ENCODE measurements around the gene NLN. TPM values are rescaled to one million over a fixed set of nuclear protein-coding genes. Genes with fewer than 3 reads are reported as not detected.
A peak's percentile ranks its signal among the peaks of the same experiment; 100 is the strongest.
"Not testable (repeated sequence)": the region's sequence is repeated elsewhere in the genome, so short reads cannot be mapped to it uniquely, and the experiment has no call there.

The NLN gene
- polyA plus RNA-seq (2013) = 18.8 and 19.4 TPM in 2 replicates

- Histone ChIP-seq H2BK12ac (ENCODE audit: low read length) (peak within 1 kb of the TSS; percentile 58), H3K9ac (ENCODE audit: low read length) (peak within 1 kb of the TSS; percentile 93), H3K18ac (ENCODE audit: low read length) (peak within 1 kb of the TSS; percentile 96), H4K91ac (ENCODE audit: low read depth, low read length) (peak within 1 kb of the TSS; percentile 87), H2AFZ (ENCODE audit: insufficient read depth, low read length, poor library complexity) (peak within 1 kb of the TSS; percentile 99), H2BK5ac (ENCODE audit: low read depth, low read length, poor library complexity) (peak within 1 kb of the TSS; percentile 89), H3K27me3 (ENCODE audit: insufficient read depth, low read length) (no peaks in the 10 kb centered on the region), H3K79me2 (ENCODE audit: control insufficient read depth, insufficient read depth, low read length, poor library complexity) (peaks cover 11% of the 10 kb centered on the region), H3K4me2 (ENCODE audit: low read length) (peak within 1 kb of the TSS; percentile 95), H3K4me3 (ENCODE audit: low read depth, low read length) (peak within 1 kb of the TSS; percentile 96), H3K9me3 (ENCODE audit: insufficient read depth, low read depth, low read length) (no peaks in the 10 kb centered on the region), H3K23ac (ENCODE audit: low read length) (no peak within 1 kb of the TSS), H3K27ac (ENCODE audit: low read depth, low read length) (peak within 1 kb of the TSS; percentile 12), H2BK120ac (ENCODE audit: insufficient read depth, low read length, poor library complexity) (peak within 1 kb of the TSS; percentile 92), H4K12ac (ENCODE audit: low read depth, low read length) (peak within 1 kb of the TSS; percentile 94), H2AK5ac (ENCODE audit: low read length) (peak within 1 kb of the TSS; percentile 90), H3K79me1 (ENCODE audit: low read length) (peaks cover 11% of the 10 kb centered on the region), H3K36me3 (ENCODE audit: control insufficient read depth in 1 of 2, insufficient read depth in 2 of 2, low read length in 2 of 2) (peaks cover 0 to 3% of the 10 kb centered on the region in 2 experiments), H3K14ac (ENCODE audit: low read length) (peak within 1 kb of the TSS; percentile 96), H4K8ac (ENCODE audit: low read depth, low read length) (peak within 1 kb of the TSS; percentile 92), H3K4me1 (ENCODE audit: control insufficient read depth in 1 of 2, insufficient read depth in 2 of 2, low read length in 2 of 2) (peaks cover 0 to 2% of the 10 kb centered on the region in 2 experiments), H3K4ac (ENCODE audit: low read depth, low read length) (peak within 1 kb of the TSS; percentile 95)
- peak; percentile 54 to 85 for DNase-seq
- no CpG with 5 or more reads among the region's 92 CpGs for whole genome bisulfite sequencing (ENCODE audit: extremely low coverage, insufficient coverage, insufficient read length)
Observed at GRCh38 chr5:65721720-65722574, at the start of gene NLN, which contains the start of gene SGTB. TSS of gene NLN (plus strand) at chr5:65722205. CDS start at chr5:65722374, 169 bp downstream. TSS of gene SGTB (minus strand) at chr5:65722109. CDS start at chr5:65720807, 1,302 bp downstream.

GRCh38 chr5:65672796-65673195 lies 49.2 kb upstream of the NLN start:
- Histone ChIP-seq H3K79me1 (ENCODE audit: low read length) (no peaks in the 10 kb centered on the region), H3K27ac (ENCODE audit: low read depth, low read length) (no peak overlapping the region), H3K18ac (ENCODE audit: low read length) (no peak overlapping the region), H3K36me3 (ENCODE audit: control insufficient read depth in 1 of 2, insufficient read depth in 2 of 2, low read length in 2 of 2) (no peaks in the 10 kb centered on the region), H3K4me1 (ENCODE audit: control insufficient read depth in 1 of 2, insufficient read depth in 2 of 2, low read length in 2 of 2) (no peaks in the 10 kb centered on the region), H3K4ac (ENCODE audit: low read depth, low read length) (no peak overlapping the region), H3K79me2 (ENCODE audit: control insufficient read depth, insufficient read depth, low read length, poor library complexity) (no peaks in the 10 kb centered on the region), H2AFZ (ENCODE audit: insufficient read depth, low read length, poor library complexity) (no peak overlapping the region), H3K9me3 (ENCODE audit: insufficient read depth, low read depth, low read length) (no peaks in the 10 kb centered on the region), H4K12ac (ENCODE audit: low read depth, low read length) (no peak overlapping the region), H2BK5ac (ENCODE audit: low read depth, low read length, poor library complexity) (no peak overlapping the region), H3K4me2 (ENCODE audit: low read length) (no peak overlapping the region), H3K4me3 (ENCODE audit: low read depth, low read length) (no peak overlapping the region), H2AK5ac (ENCODE audit: low read length) (no peak overlapping the region), H4K91ac (ENCODE audit: low read depth, low read length) (no peak overlapping the region), H3K23ac (ENCODE audit: low read length) (no peak overlapping the region), H2BK12ac (ENCODE audit: low read length) (no peak overlapping the region), H3K14ac (ENCODE audit: low read length) (no peak overlapping the region), H2BK120ac (ENCODE audit: insufficient read depth, low read length, poor library complexity) (no peak overlapping the region), H3K9ac (ENCODE audit: low read length) (no peak overlapping the region), H3K27me3 (ENCODE audit: insufficient read depth, low read length) (no peaks in the 10 kb centered on the region), H4K8ac (ENCODE audit: low read depth, low read length) (no peak overlapping the region)
- WGBS (ENCODE audit: extremely low coverage, insufficient coverage, insufficient read length) = no CpG with 5 or more reads among the region's 1 CpG
- DNase-seq = peak; percentile 24 to 78

- Histone ChIP-seq H3K27ac (ENCODE audit: low read depth, low read length) (no peak overlapping the region), H3K14ac (ENCODE audit: low read length) (no peak overlapping the region), H2BK120ac (ENCODE audit: insufficient read depth, low read length, poor library complexity) (no peak overlapping the region), H2AK5ac (ENCODE audit: low read length) (no peak overlapping the region), H2BK5ac (ENCODE audit: low read depth, low read length, poor library complexity) (no peak overlapping the region), H2AFZ (ENCODE audit: insufficient read depth, low read length, poor library complexity) (no peak overlapping the region), H3K4me3 (ENCODE audit: low read depth, low read length) (no peak overlapping the region), H3K23ac (ENCODE audit: low read length) (no peak overlapping the region), H3K18ac (ENCODE audit: low read length) (no peak overlapping the region), H3K4me2 (ENCODE audit: low read length) (no peak overlapping the region), H3K79me1 (ENCODE audit: low read length) (no peaks in the 10 kb centered on the region), H3K27me3 (ENCODE audit: insufficient read depth, low read length) (no peaks in the 10 kb centered on the region), H3K79me2 (ENCODE audit: control insufficient read depth, insufficient read depth, low read length, poor library complexity) (no peaks in the 10 kb centered on the region), H4K12ac (ENCODE audit: low read depth, low read length) (no peak overlapping the region), H3K4ac (ENCODE audit: low read depth, low read length) (no peak overlapping the region), H3K9me3 (ENCODE audit: insufficient read depth, low read depth, low read length) (no peaks in the 10 kb centered on the region), H3K36me3 (ENCODE audit: control insufficient read depth in 1 of 2, insufficient read depth in 2 of 2, low read length in 2 of 2) (no peaks in the 10 kb centered on the region), H3K9ac (ENCODE audit: low read length) (no peak overlapping the region), H2BK12ac (ENCODE audit: low read length) (no peak overlapping the region), H4K91ac (ENCODE audit: low read depth, low read length) (no peak overlapping the region), H4K8ac (ENCODE audit: low read depth, low read length) (no peak overlapping the region), H3K4me1 (ENCODE audit: control insufficient read depth in 1 of 2, insufficient read depth in 2 of 2, low read length in 2 of 2) (no peaks in the 10 kb centered on the region)
- no peak for DNase-seq
Observed at GRCh38 chr5:65674749-65675148, 47.3 kb upstream of the NLN start.

- H2AFZ ChIP-seq (ENCODE audit: insufficient read depth, low read length, poor library complexity); H3K27ac ChIP-seq (ENCODE audit: low read depth, low read length); H4K12ac ChIP-seq (ENCODE audit: low read depth, low read length); H3K27me3 ChIP-seq (ENCODE audit: insufficient read depth, low read length); H2BK120ac ChIP-seq (ENCODE audit: insufficient read depth, low read length, poor library complexity); H3K4me1 ChIP-seq (ENCODE audit: control insufficient read depth in 1 of 2, insufficient read depth in 2 of 2, low read length in 2 of 2); H3K79me2 ChIP-seq (ENCODE audit: control insufficient read depth, insufficient read depth, low read length, poor library complexity); H4K8ac ChIP-seq (ENCODE audit: low read depth, low read length); H2AK5ac ChIP-seq (ENCODE audit: low read length); H2BK5ac ChIP-seq (ENCODE audit: low read depth, low read length, poor library complexity); H3K9me3 ChIP-seq (ENCODE audit: insufficient read depth, low read depth, low read length); H4K91ac ChIP-seq (ENCODE audit: low read depth, low read length); H2BK12ac ChIP-seq (ENCODE audit: low read length); H3K23ac ChIP-seq (ENCODE audit: low read length); H3K79me1 ChIP-seq (ENCODE audit: low read length); H3K4me3 ChIP-seq (ENCODE audit: low read depth, low read length); H3K9ac ChIP-seq (ENCODE audit: low read length); H3K4me2 ChIP-seq (ENCODE audit: low read length); H3K14ac ChIP-seq (ENCODE audit: low read length); H3K18ac ChIP-seq (ENCODE audit: low read length); H3K36me3 ChIP-seq (ENCODE audit: control insufficient read depth in 1 of 2, insufficient read depth in 2 of 2, low read length in 2 of 2); DNase-seq; H3K4ac ChIP-seq (ENCODE audit: low read depth, low read length): not testable (repeated sequence)
- WGBS (ENCODE audit: extremely low coverage, insufficient coverage, insufficient read length) = no CpG with 5 or more reads among the region's 3 CpGs
Observed at GRCh38 chr5:65676056-65676455, 45.9 kb upstream of the NLN start.
